Gastrocnemius medialis (tissue), 4 donors: Measurements from ENCODE around the gene NTMT1.

Experiments used
- POLR2A ChIP-seq, 2 donors: fragments of 450-650 bp; IDR thresholded peaks; one replicate each; pipeline ENCODE4 v1.6.1; 2017; ENCODE audit warnings: antibody characterized with exemption in 2 of 2, mild to moderate bottlenecking in 2 of 2, moderate library complexity in 2 of 2
- TF ChIP-seq, protein P1 (sequence below), 5 experiments: fragments of 450-650 bp in 3 of 5; fragments of 200-600 bp in 2 of 5; sonication (generic) in 2 of 5; IDR thresholded peaks in 4 of 5; conservative IDR thresholded peaks in 1 of 5; 1 replicate in 4 of 5; 2 replicates in 1 of 5; pipeline ENCODE4 v1.5.1; 2016 to 2019; ENCODE audit warnings: antibody characterized with exemption in 5 of 5, mild to moderate bottlenecking in 3 of 5, moderate library complexity in 3 of 5

DNA sequence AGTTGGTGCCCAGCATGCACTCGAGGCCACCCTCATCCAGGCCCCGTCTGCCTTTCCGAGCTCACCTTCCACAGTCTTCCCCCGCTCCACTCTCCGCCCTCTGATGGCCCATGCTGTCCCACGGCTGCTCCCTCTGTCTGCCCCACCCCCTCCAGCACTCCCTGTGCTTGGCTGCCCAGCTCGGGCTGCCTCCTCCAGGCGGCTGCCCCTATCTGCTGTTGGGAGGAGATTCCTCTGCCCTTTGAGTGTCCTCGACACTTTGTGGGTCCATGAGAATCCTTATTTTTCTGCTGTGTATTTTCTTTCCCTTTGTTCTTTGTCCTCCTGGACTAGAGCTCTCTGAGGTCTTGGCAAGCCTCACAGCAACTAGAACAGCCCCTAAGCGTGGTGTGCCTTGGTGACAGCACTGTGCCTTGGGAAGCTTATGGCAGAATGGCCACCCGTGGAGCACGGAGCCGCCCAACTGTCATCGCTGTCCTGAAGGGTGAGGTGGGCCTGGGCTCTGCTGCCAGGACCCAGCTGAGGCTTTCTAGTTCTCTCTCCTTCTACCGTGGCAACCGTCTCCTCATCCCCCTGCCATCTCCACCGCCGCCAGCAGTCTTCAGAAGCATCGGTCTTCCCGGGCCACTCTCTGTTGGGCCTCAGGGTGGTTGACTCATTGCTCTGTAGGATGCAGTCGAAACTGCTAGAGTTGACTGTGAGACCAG, 5.2 kb downstream of the NTMT1 start:
- TF ChIP-seq, protein P1, sequence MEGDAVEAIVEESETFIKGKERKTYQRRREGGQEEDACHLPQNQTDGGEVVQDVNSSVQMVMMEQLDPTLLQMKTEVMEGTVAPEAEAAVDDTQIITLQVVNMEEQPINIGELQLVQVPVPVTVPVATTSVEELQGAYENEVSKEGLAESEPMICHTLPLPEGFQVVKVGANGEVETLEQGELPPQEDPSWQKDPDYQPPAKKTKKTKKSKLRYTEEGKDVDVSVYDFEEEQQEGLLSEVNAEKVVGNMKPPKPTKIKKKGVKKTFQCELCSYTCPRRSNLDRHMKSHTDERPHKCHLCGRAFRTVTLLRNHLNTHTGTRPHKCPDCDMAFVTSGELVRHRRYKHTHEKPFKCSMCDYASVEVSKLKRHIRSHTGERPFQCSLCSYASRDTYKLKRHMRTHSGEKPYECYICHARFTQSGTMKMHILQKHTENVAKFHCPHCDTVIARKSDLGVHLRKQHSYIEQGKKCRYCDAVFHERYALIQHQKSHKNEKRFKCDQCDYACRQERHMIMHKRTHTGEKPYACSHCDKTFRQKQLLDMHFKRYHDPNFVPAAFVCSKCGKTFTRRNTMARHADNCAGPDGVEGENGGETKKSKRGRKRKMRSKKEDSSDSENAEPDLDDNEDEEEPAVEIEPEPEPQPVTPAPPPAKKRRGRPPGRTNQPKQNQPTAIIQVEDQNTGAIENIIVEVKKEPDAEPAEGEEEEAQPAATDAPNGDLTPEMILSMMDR (IDR thresholded peaks at IDR 0.05 in 4 of 5, conservative IDR thresholded peaks at IDR 0.05 in 1 of 5), result no peak
- no peak for TF ChIP-seq POLR2A (IDR thresholded peaks at IDR 0.05)
